OCI-LY7 (cell line): ENCODE results near the gene KLHL22.

Experiments
- CTCF ChIP-seq: fragments of 200-600 bp; sonication (generic); conservative IDR thresholded peaks from 2 replicates; pipeline ENCODE4 v1.5.1; 2014; ENCODE audit warnings: mild to moderate bottlenecking, antibody characterized with exemption, low read length, moderate library complexity, mixed read lengths
- EZH2phosphoT487 ChIP-seq: fragments of 200-600 bp; sonication (generic); IDR thresholded peaks from 2 replicates; pipeline ENCODE4 v1.6.1; 2018; ENCODE audit warnings: low read depth, borderline replicate concordance, mild to moderate bottlenecking, mixed run types, antibody characterized with exemption, low read length, moderate library complexity, mixed read lengths

- no peak for TF ChIP-seq CTCF
- no peak for TF ChIP-seq EZH2phosphoT487
Observed at GRCh38 chr22:20510811-20511577, 15.4 kb upstream of the KLHL22 start.
